ENCODE results near the gene KIF6. TPM values are rescaled to one million over a fixed set of nuclear protein-coding genes. Genes with fewer than 3 reads are reported as not detected.
"Not testable (repeated sequence)": the region's sequence is repeated elsewhere in the genome, so short reads cannot be mapped to it uniquely, and the experiment has no call there.

KIF6 gene
- total and polyA plus RNA-seq, 4 donors: 1.1 to 7.8 (median 4.5) TPM

DNA sequence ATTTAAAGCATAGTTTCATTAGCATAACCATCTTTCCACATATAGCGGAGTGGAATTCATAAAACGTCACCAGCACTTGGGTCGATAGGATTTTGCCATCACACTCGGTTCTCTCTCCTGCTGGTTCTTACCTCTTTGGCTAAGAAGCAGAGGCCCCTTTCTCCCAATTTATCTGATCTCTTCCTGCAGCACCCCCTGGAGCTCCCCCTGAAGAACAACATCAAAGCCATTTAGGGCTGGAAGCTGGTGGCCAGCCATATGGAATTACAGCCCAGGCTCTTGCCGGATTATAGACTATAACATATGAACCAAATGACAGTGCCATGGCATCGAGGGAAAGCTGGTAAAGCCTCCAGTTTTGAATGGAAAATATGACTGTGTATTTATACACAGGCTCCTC, 6.4 kb upstream of the KIF6 start:
- WGBS, 2 donors: 79 to 86% methylated on average over 6 of the region's 6 CpGs
- Histone ChIP-seq H3K36me3 (ENCODE audit: control insufficient read depth in 4 of 4, insufficient read depth in 4 of 4, low read length in 4 of 4) (no peaks in the 10 kb centered on the region), H3K9ac (ENCODE audit: insufficient read depth in 1 of 2, low read length in 2 of 2) (no peak overlapping the region), H3K27ac (ENCODE audit: low read depth in 1 of 2, low read length in 1 of 2) (no peak overlapping the region), H3K9me3 (ENCODE audit: control insufficient read depth in 4 of 4, insufficient read depth in 3 of 4, low read length in 3 of 4) (no peaks in the 10 kb centered on the region), H3K4me1 (ENCODE audit: control insufficient read depth in 5 of 5, insufficient read depth in 5 of 5, low read length in 5 of 5) (no peaks in the 10 kb centered on the region), H3K27me3 (ENCODE audit: control insufficient read depth in 3 of 3, insufficient read depth in 3 of 3, low read length in 2 of 3) (no peaks in the 10 kb centered on the region), H3K4me3 (no peak overlapping the region)
- DNase-seq: no peak
- TF ChIP-seq, protein P1, sequence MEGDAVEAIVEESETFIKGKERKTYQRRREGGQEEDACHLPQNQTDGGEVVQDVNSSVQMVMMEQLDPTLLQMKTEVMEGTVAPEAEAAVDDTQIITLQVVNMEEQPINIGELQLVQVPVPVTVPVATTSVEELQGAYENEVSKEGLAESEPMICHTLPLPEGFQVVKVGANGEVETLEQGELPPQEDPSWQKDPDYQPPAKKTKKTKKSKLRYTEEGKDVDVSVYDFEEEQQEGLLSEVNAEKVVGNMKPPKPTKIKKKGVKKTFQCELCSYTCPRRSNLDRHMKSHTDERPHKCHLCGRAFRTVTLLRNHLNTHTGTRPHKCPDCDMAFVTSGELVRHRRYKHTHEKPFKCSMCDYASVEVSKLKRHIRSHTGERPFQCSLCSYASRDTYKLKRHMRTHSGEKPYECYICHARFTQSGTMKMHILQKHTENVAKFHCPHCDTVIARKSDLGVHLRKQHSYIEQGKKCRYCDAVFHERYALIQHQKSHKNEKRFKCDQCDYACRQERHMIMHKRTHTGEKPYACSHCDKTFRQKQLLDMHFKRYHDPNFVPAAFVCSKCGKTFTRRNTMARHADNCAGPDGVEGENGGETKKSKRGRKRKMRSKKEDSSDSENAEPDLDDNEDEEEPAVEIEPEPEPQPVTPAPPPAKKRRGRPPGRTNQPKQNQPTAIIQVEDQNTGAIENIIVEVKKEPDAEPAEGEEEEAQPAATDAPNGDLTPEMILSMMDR (IDR thresholded peaks at IDR 0.05; ENCODE audit: control extremely low read depth, extremely low read depth): no peak
- no peak for ATAC-seq (ENCODE audit: insufficient read depth, low FRiP score)

DNA sequence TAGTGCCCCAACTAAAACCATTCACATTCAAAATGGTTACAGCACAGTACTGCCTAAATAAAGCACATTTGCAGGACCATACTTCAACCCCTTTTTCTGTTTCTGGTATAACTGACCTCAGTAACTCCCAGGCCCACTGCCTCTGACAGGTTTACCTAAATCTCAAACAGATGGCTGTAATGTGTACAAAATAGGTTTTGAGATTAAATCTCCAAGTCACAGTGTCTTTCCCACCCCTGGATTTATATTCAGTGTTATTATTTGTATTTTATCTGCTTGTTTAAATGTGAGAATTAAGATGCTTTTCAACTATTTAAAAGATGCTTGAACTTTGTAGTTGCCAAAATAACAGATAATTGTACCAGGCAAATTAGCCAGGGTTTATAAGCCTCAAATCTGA, 4.7 kb upstream of the KIF6 start:
- no peak overlapping the region for H3K9ac ChIP-seq (ENCODE audit: insufficient read depth in 1 of 2, low read length in 2 of 2)
- H3K9me3 ChIP-seq (ENCODE audit: control insufficient read depth in 4 of 4, insufficient read depth in 3 of 4, low read length in 3 of 4): no peaks in the 10 kb centered on the region
- TF ChIP-seq, protein P1 (IDR thresholded peaks at IDR 0.05; ENCODE audit: control extremely low read depth, extremely low read depth): no peak
- no peak overlapping the region for H3K4me3 ChIP-seq
- peaks cover 0 to 3% (median 0%) of the 10 kb centered on the region in 5 donors for H3K4me1 ChIP-seq (ENCODE audit: control insufficient read depth in 5 of 5, insufficient read depth in 5 of 5, low read length in 5 of 5)
- no peak for ATAC-seq (ENCODE audit: insufficient read depth, low FRiP score)
- DNase-seq: no peak
- no peaks in the 10 kb centered on the region for H3K27me3 ChIP-seq (ENCODE audit: control insufficient read depth in 3 of 3, insufficient read depth in 3 of 3, low read length in 2 of 3)
- no peak overlapping the region for H3K27ac ChIP-seq (ENCODE audit: low read depth in 1 of 2, low read length in 1 of 2)
- no peaks in the 10 kb centered on the region for H3K36me3 ChIP-seq (ENCODE audit: control insufficient read depth in 4 of 4, insufficient read depth in 4 of 4, low read length in 4 of 4)

DNA sequence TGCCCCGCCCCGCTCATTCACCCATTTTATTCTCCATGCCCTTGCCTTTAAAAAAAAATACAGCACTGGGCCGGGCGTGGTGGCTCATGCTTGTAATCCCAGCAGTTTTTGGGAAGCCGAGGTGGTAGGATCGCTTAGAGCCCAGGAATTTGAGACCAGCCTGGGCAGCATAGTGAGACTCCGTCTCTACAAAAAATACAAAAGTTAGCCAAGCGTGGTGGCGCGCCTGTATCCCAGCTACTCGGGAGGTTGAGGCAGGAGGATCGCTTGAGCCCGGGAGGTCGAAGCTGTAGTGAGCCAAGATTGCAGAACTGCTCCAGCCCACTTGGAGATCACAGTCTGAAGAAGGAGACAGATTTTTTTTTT, 407 bp upstream of the KIF6 start:
- Histone ChIP-seq H3K9me3 (ENCODE audit: control insufficient read depth in 4 of 4, insufficient read depth in 3 of 4, low read length in 3 of 4) (no peaks in the 10 kb centered on the region), H3K4me3 (no peak overlapping the region), H3K9ac (ENCODE audit: insufficient read depth in 1 of 2, low read length in 2 of 2) (no peak overlapping the region), H3K4me1 (ENCODE audit: control insufficient read depth in 5 of 5, insufficient read depth in 5 of 5, low read length in 5 of 5) (peaks cover 0 to 8% (median 2%) of the 10 kb centered on the region in 5 donors), H3K27ac (ENCODE audit: low read depth in 1 of 2, low read length in 1 of 2) (no peak overlapping the region), H3K27me3 (ENCODE audit: control insufficient read depth in 3 of 3, insufficient read depth in 3 of 3, low read length in 2 of 3) (no peaks in the 10 kb centered on the region), H3K36me3 (ENCODE audit: control insufficient read depth in 4 of 4, insufficient read depth in 4 of 4, low read length in 4 of 4) (no peaks in the 10 kb centered on the region)
- TF ChIP-seq, protein P1 (IDR thresholded peaks at IDR 0.05; ENCODE audit: control extremely low read depth, extremely low read depth): no peak
- DNase-seq (no peak), ATAC-seq (ENCODE audit: insufficient read depth, low FRiP score) (no peak)
- 67 to 73% methylated on average over 14 of the region's 14 CpGs for whole genome bisulfite sequencing, 2 donors

DNA sequence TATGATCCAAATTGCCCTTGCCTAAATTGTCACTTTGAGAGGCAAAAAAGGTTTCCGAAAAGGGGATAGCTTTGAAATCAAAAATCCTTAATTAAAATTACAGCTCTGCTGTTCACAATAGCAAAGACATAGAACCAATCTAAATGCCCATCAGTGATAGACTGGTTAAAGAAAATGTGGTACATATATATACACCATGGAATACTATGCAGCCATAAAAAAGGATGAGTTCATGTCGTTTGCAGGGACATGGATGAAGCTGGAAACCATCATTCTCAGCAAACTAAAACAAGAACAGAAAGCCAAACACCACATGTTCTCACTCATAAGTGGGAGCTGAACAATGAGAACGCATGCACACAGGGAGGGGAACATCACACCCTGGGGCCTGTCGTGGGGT, 1.9 kb downstream of the KIF6 start:
- not testable (repeated sequence) for H3K27ac ChIP-seq (ENCODE audit: low read depth in 1 of 2, low read length in 1 of 2); H3K27me3 ChIP-seq (ENCODE audit: control insufficient read depth in 3 of 3, insufficient read depth in 3 of 3, low read length in 2 of 3); H3K36me3 ChIP-seq (ENCODE audit: control insufficient read depth in 4 of 4, insufficient read depth in 4 of 4, low read length in 4 of 4)

More for the DNA sequence above, 1.9 kb downstream of the KIF6 start:
- WGBS, 2 donors: 95 to 97% methylated on average over 4 of the region's 4 CpGs
- ATAC-seq (ENCODE audit: insufficient read depth, low FRiP score); H3K4me3 ChIP-seq; H3K9me3 ChIP-seq (ENCODE audit: control insufficient read depth in 4 of 4, insufficient read depth in 3 of 4, low read length in 3 of 4); H3K4me1 ChIP-seq (ENCODE audit: control insufficient read depth in 5 of 5, insufficient read depth in 5 of 5, low read length in 5 of 5); DNase-seq; H3K9ac ChIP-seq (ENCODE audit: insufficient read depth in 1 of 2, low read length in 2 of 2): not testable (repeated sequence)

Measured in lung (tissue), 12 donors.